Measurements from ENCODE around the gene PCYT2. TPM values are rescaled to one million over a fixed set of nuclear protein-coding genes. Genes with fewer than 3 reads are reported as not detected.

The PCYT2 gene
- total and polyA plus RNA-seq, 9 donors = 9.0 to 12.6 (median 10.9) TPM

DNA sequence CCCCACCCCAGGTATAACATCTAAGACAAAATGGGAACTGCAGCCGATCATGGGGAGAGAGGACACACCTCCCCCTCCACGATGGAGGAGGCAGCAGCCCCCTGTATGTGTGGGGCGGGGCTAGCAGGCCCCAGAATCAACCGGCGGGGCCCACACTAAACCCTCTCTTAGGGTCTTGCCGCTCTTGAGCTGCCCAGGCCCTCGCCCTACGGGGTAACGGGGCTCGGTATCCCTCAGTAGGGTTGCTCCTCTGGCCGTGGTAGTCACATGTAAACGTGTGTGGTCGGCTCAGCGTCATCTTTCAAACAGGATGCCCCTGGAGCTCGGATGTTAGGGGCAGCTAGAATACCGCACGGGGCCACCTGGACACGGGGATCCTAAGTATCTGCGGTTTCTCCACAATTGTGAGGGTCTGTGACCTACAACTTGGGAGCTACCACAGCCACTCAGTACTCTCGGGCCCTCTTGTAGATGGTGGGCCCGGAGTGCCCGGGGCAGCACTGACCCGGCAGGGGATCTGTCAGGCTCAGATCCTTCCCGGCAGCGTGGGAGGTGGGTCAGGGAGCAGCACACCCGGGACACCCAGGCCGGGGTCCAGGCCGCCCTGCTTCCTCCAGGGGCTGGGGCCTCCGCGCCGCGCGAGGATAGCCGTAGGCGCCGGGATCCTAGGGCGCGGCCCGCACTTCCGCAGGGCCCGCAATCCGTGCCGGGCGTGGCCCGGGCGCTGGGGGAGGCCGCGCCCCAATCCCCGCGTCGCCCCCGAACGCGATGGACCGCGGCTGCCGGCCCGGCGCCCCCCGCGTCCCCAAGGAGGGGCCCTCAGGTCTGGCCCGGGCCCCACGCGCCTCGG is 40.8 kb downstream of the PCYT2 start:
- peak overlapping the region; percentile 94 for H3K27ac ChIP-seq (ENCODE audit: low read length)
- peak overlapping the region; percentile 65 for H3K4me3 ChIP-seq (ENCODE audit: low read length)
- peaks cover 45% of the 10 kb centered on the region for H3K36me3 ChIP-seq (ENCODE audit: control insufficient read depth, insufficient read depth, low read length)
- peaks cover 60% of the 10 kb centered on the region for H3K4me1 ChIP-seq (ENCODE audit: control insufficient read depth, insufficient read depth, low read length)
- no peaks in the 10 kb centered on the region for H3K27me3 ChIP-seq (ENCODE audit: control insufficient read depth, insufficient read depth, low read length)
- peak; percentile 60 for DNase-seq
- WGBS (ENCODE audit: insufficient coverage) = under 1% methylated on average over 62 of the region's 65 CpGs
- no peaks in the 10 kb centered on the region for H3K9me3 ChIP-seq (replicated peaks; ENCODE audit: control insufficient read depth, low read depth, low read length)

DNA sequence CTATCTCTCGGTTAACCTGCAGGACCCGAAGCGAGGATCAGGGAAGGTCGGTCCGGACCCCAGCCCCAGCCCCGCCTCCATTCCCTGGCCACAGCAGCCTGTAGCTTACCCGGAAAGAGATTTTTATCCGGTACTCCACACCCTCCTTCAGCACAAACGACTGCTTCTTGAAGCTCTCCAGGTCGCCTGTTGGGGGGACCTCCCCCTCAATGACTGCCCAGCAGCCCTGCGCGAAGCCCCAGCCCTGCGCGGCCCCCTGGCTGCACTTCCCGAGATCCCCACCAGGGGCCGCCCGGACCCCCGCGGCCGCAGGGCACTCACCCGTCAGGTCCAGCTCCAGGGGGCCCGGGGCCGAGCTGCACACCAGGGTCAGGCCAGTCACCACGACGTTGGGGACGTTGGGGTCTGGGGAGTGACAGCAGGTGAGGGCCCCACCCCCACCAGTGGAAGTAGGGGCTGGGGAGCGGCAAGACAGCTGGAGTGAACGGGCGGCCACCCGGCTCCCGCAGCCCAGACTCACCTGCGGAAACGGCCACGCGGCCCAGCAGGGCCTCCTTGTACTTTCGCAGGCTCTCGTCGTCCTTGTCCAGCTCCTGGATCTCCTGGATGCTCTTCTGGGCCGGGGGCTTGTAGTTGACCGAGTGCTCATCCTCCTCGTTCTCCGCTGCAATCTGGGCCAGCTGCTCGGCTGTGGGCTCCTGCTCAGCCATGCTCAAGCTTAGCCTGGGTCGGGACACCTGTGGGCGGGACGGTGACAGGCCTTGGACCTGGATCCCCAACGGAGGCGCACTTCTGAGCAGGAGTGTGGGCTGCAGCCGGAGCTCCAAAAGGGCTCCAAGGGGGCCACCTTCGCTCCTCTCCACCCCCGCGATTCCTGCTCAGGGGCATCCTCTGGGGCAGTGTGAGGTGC is 41.7 kb downstream of the PCYT2 start:
- Histone ChIP-seq H3K36me3 (ENCODE audit: control insufficient read depth, insufficient read depth, low read length) (peaks cover 49% of the 10 kb centered on the region), H3K27ac (ENCODE audit: low read length) (peak overlapping the region; percentile 94), H3K4me3 (ENCODE audit: low read length) (peak overlapping the region; percentile 65), H3K27me3 (ENCODE audit: control insufficient read depth, insufficient read depth, low read length) (no peaks in the 10 kb centered on the region), H3K9me3 (replicated peaks; ENCODE audit: control insufficient read depth, low read depth, low read length) (no peaks in the 10 kb centered on the region), H3K4me1 (ENCODE audit: control insufficient read depth, insufficient read depth, low read length) (peaks cover 60% of the 10 kb centered on the region)
- peak; percentile 60 for DNase-seq
- 27% methylated on average over 44 of the region's 52 CpGs for WGBS (ENCODE audit: insufficient coverage)

- Histone ChIP-seq H3K4me1 (ENCODE audit: control insufficient read depth, insufficient read depth, low read length) (peaks cover 60% of the 10 kb centered on the region), H3K4me3 (ENCODE audit: low read length) (no peak overlapping the region), H3K27me3 (ENCODE audit: control insufficient read depth, insufficient read depth, low read length) (no peaks in the 10 kb centered on the region), H3K27ac (ENCODE audit: low read length) (peak overlapping the region; percentile 53), H3K36me3 (ENCODE audit: control insufficient read depth, insufficient read depth, low read length) (peaks cover 56% of the 10 kb centered on the region), H3K9me3 (replicated peaks; ENCODE audit: control insufficient read depth, low read depth, low read length) (no peaks in the 10 kb centered on the region)
- peak; percentile 65 for DNase-seq
- 63% methylated on average over 21 of the region's 30 CpGs for WGBS (ENCODE audit: insufficient coverage)
Observed at GRCh38 chr17:81868674-81869220, 42.5 kb downstream of the PCYT2 start.

- Histone ChIP-seq H3K27me3 (ENCODE audit: control insufficient read depth, insufficient read depth, low read length) (no peaks in the 10 kb centered on the region), H3K9me3 (replicated peaks; ENCODE audit: control insufficient read depth, low read depth, low read length) (no peaks in the 10 kb centered on the region), H3K4me3 (ENCODE audit: low read length) (no peak overlapping the region), H3K27ac (ENCODE audit: low read length) (peak overlapping the region; percentile 29), H3K36me3 (ENCODE audit: control insufficient read depth, insufficient read depth, low read length) (peaks cover 62% of the 10 kb centered on the region), H3K4me1 (ENCODE audit: control insufficient read depth, insufficient read depth, low read length) (peaks cover 61% of the 10 kb centered on the region)
- WGBS (ENCODE audit: insufficient coverage) = 52% methylated on average over 21 of the region's 28 CpGs
- DNase-seq = no peak
Observed at GRCh38 chr17:81867991-81868673, 43.1 kb downstream of the PCYT2 start.

GRCh38 chr17:81867170-81867990 is 43.8 kb downstream of the PCYT2 start:
- no peak overlapping the region for H3K4me3 ChIP-seq (ENCODE audit: low read length)
- peak; percentile 39 for DNase-seq
- WGBS (ENCODE audit: insufficient coverage) = 45% methylated on average over 21 of the region's 23 CpGs
- peaks cover 64% of the 10 kb centered on the region for H3K36me3 ChIP-seq (ENCODE audit: control insufficient read depth, insufficient read depth, low read length)
- peak overlapping the region; percentile 29 for H3K27ac ChIP-seq (ENCODE audit: low read length)
- peaks cover 61% of the 10 kb centered on the region for H3K4me1 ChIP-seq (ENCODE audit: control insufficient read depth, insufficient read depth, low read length)
- no peaks in the 10 kb centered on the region for H3K27me3 ChIP-seq (ENCODE audit: control insufficient read depth, insufficient read depth, low read length)
- no peaks in the 10 kb centered on the region for H3K9me3 ChIP-seq (replicated peaks; ENCODE audit: control insufficient read depth, low read depth, low read length)

- Histone ChIP-seq H3K27me3 (ENCODE audit: control insufficient read depth, insufficient read depth, low read length) (no peaks in the 10 kb centered on the region), H3K27ac (ENCODE audit: low read length) (no peak overlapping the region), H3K9me3 (replicated peaks; ENCODE audit: control insufficient read depth, low read depth, low read length) (no peaks in the 10 kb centered on the region), H3K36me3 (ENCODE audit: control insufficient read depth, insufficient read depth, low read length) (peaks cover 64% of the 10 kb centered on the region), H3K4me3 (ENCODE audit: low read length) (no peak overlapping the region), H3K4me1 (ENCODE audit: control insufficient read depth, insufficient read depth, low read length) (peaks cover 63% of the 10 kb centered on the region)
- WGBS (ENCODE audit: insufficient coverage) = 72% methylated on average over 13 of the region's 18 CpGs
- DNase-seq = no peak
Observed at GRCh38 chr17:81866440-81867169, 44.6 kb downstream of the PCYT2 start.

DNA sequence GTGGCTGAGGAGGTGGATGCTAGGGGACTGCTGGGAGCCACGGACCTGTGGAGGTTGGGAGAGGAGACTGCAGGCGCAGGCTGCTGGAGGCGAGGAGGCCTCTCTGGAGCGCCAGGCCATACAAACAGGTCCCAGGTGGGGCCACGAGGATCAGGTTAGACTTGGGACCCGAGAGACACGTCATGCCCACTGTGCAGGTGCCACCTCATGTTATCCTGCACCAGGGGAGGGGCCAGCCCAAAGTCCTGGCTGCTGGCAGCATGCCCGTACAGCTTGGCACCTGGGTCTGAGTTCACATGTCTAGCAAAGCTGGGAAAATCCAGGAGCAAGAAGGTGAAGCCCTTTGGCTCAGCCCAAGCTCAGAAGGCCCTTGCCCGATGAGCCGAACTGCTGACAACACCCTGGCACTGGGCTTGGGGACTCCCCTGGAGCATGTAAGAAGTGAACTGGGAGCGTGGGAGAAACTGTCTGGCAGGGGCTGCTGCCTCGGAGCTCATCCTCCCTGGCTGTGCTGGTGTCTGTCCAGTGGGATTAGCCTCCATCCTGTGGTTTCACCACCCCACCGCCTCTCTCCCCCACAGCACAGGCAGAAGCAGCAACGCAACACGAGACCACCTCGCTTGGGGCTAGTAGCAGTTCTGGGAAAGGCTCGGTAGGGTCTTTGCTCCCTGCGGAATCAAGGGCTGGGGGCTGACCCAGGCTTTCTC is 45.3 kb downstream of the PCYT2 start:
- H3K9me3 ChIP-seq (replicated peaks; ENCODE audit: control insufficient read depth, low read depth, low read length) = no peaks in the 10 kb centered on the region

DNA sequence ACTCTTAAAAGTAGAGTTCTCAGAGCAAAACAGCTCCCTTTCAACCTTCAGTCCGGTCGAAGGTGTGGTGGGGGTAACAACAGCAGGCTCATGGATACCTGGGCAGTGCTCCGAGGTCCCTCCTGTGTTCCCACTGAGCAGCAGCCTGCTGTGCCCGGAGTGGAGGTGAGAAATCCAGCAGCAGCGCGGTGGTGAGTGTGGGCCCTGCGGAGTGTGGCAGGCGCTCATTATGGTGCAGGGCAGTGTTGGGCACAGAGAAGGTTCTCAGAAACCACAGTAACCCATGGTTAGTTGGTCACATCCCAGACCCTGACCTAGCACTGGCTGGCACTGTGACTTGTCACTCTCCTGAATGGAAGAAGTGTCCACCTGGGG is 45.9 kb downstream of the PCYT2 start:
- Histone ChIP-seq H3K36me3 (ENCODE audit: control insufficient read depth, insufficient read depth, low read length) (peaks cover 64% of the 10 kb centered on the region), H3K4me3 (ENCODE audit: low read length) (no peak overlapping the region), H3K9me3 (replicated peaks; ENCODE audit: control insufficient read depth, low read depth, low read length) (no peaks in the 10 kb centered on the region), H3K4me1 (ENCODE audit: control insufficient read depth, insufficient read depth, low read length) (peaks cover 64% of the 10 kb centered on the region), H3K27ac (ENCODE audit: low read length) (no peak overlapping the region), H3K27me3 (ENCODE audit: control insufficient read depth, insufficient read depth, low read length) (no peaks in the 10 kb centered on the region)
- no peak for DNase-seq
- WGBS (ENCODE audit: insufficient coverage) = 95% methylated on average over 8 of the region's 8 CpGs

More for the DNA sequence above, 45.3 kb downstream of the PCYT2 start:
- Histone ChIP-seq H3K36me3 (ENCODE audit: control insufficient read depth, insufficient read depth, low read length) (peaks cover 64% of the 10 kb centered on the region), H3K27ac (ENCODE audit: low read length) (no peak overlapping the region), H3K4me1 (ENCODE audit: control insufficient read depth, insufficient read depth, low read length) (peaks cover 66% of the 10 kb centered on the region), H3K27me3 (ENCODE audit: control insufficient read depth, insufficient read depth, low read length) (no peaks in the 10 kb centered on the region), H3K4me3 (ENCODE audit: low read length) (no peak overlapping the region)
- peak; percentile 40 for DNase-seq
- WGBS (ENCODE audit: insufficient coverage) = 67% methylated on average over 15 of the region's 18 CpGs
